HG02884 (cell line): ENCODE data around the gene WWOX.

ENCODE experiments used
- ATAC-seq: cut with Tn5 transposase; IDR thresholded peaks from one replicate; pipeline ENCODE4 v1.9.1; 2021; ENCODE audit warnings: mild to moderate bottlenecking, moderate library complexity; ENCODE audit not compliant: unreplicated experiment

The WWOX gene

DNA sequence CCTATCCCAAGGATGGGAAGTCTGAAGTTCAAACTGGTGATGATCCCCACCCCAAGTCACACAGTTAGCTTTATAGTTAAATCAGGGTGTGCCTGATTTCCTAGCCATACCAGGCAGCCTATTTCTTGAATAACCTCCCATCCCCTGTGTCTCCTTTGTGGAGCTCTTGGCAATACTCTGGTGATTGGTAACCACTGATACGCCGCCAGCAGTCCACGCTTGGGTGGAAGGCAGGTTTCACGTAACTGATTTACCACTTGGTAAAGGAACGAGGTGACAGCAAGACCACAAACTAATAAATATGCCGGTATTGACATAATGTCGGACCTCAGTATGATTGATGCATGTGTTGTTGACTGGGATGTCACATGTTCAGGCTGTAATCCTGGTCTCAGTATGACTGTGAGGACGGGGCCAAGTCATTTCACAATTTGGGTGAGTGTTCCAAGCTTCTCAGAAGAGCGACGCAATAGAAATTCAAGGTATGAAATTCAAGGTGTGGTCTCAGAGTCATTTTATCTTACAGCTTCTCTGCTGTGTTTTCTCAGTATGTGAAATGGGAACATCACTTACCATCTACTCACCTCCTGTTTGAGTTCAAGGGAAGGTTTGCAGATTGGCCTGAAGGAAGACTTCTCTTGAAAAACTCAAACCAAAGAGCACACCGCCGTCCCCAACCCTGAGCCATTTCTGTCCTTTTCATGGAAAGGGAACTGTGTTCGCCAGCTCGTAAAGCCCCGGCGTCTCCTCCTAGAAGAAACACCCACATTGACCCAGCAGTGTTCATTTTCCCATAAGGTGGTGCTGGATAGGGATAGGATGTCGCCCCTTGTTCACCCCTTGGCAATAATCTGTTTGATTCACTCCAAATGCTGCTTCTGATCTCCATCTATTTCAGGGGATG is 678.9 kb downstream of the WWOX start:
- ATAC-seq: no peak

DNA sequence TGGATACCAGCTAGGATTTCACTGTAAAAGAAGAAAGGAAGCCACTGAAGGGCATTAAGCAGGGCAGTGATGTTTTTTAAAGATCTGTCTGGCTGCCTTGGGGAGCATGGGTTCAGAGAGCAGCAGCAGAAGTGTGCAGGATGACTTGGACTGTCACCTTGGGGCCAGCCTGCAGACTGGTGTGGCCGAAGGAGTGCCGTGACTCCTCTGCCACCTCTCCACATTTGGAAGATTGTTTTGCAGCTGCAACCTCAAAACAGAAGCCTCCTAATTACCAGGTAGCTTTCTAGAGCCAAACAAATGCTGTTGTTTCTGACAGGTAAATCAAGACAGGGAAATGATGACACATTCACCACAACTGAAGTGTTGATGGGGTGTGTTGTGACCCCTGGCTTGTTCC is 681.4 kb downstream of the WWOX start:
- ATAC-seq: no peak

- ATAC-seq: no peak
Measured at GRCh38 chr16:78782572-78782971, 683.1 kb downstream of the WWOX start.

DNA sequence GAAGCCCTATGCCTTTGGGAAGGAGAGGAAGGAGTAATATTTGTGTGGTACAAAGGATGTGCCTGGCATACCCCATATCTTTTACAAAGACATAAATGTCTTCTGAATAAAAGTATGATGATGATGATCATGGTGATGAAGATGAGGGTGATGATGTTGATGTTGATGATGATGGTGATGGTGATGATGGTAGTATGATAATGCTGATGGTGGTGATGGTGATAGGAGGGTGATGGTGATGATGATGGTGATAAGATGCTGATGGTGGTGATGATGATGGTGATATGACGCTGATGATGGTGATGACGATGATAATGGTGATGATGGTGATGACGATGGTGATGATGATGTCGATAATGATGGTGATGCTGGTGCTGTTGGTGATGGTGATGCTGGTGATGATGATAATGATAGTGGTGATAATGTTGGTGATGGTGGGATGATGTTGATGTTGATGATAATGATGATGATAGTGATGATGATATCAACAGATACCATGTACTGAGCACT is 684.2 kb downstream of the WWOX start:
- ATAC-seq: no peak

GRCh38 chr16:78784771-78785170 is 685.3 kb downstream of the WWOX start:
- no peak for ATAC-seq

- ATAC-seq: no peak
Measured at GRCh38 chr16:78785218-78785617, 685.8 kb downstream of the WWOX start.

GRCh38 chr16:78786635-78787034 is 687.2 kb downstream of the WWOX start:
- ATAC-seq: no peak

GRCh38 chr16:78788276-78788675 is 688.8 kb downstream of the WWOX start:
- ATAC-seq: no peak

DNA sequence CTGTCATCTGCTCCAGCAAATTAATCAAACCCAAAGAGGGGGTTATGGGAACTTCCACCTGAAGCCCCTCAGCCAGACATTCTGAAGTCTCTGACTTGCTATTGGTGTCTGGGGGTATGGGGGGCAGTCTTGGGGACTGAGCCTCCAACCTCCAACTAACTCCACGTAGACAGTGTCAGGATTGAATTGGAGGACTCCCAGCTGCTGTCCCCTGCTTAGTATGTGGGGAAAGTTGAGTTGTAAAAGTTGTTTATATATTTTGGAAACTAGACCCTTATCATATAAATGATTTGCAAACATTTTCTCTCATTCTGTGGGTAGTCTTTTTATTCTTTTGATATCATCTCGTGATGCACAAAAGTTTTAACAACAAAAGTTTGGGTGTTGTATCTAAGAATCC is 689.2 kb downstream of the WWOX start:
- no peak for ATAC-seq

DNA sequence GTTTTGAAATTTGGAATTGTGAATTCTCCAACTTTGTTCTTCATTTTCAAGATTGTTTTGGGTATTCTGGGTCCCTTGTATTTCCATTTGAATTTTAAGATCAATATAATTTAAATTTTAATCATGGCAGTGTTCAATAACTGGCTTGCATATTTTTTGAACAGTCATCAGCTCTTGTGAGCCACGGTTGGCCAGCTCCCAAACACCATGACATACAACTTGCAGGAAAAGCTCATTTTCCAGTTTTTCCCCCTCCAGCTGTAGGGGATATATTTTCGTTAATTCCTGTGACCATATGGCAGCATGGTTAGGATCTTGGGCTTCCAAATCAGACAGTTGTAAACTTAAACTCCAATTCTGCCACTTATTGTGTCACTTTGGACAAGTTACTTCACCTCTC is 690.1 kb downstream of the WWOX start:
- no peak for ATAC-seq

- ATAC-seq: no peak
Measured at GRCh38 chr16:78791011-78791410, 691.6 kb downstream of the WWOX start.

- no peak for ATAC-seq
Measured at GRCh38 chr16:78791926-78792325, 692.5 kb downstream of the WWOX start.

GRCh38 chr16:78792952-78793351 is 693.5 kb downstream of the WWOX start:
- no peak for ATAC-seq

GRCh38 chr16:78794581-78795250 is 695.3 kb downstream of the WWOX start:
- ATAC-seq: no peak

DNA sequence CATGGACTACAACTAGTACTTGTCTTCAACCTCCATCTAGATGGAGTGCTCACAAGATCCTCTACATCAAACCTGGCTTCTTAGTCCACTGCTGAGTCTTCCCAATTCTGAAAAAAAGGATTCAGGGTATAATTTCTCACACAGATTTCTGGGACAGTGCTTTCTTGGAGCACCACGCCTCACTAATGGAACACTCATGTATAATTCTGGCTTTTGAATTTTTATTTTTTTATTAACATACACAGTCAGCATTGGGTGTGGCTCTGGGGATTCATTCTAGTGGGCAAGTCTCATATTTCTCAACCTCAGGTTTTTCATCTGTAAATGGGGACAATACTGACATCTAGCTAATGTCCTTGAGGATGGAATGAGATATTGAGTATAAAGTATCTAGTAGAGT is 696.0 kb downstream of the WWOX start:
- ATAC-seq: no peak

DNA sequence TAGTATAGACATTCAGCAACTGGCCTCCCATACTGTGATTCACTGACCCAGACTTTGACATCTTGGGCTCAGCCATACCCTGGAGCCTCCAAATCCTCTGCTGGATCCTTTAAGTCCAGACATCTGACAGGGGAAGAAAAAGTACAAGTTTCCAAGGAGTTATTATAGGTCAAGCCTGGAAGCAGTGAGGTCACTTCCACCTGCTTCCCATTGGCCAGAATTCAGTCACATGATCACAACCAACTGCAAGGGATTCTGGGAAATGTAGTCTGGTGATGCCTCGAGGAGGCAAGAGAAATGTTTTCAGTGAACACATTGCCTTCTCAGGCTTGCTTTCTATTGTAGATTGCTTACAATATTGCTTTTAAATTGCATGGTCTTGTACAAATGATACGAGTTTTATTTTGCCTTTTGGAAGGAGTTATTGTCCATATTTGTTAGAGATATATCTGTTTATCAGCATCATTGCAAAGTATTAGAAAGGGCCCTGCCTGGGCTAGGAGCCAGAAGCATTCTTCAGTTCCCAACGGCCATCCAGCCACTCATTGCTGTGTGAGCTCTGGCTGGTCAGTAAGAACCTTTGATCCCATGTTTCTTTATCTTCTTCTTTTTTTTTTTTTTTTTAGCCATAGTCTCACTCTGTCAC is 696.9 kb downstream of the WWOX start:
- ATAC-seq: no peak

DNA sequence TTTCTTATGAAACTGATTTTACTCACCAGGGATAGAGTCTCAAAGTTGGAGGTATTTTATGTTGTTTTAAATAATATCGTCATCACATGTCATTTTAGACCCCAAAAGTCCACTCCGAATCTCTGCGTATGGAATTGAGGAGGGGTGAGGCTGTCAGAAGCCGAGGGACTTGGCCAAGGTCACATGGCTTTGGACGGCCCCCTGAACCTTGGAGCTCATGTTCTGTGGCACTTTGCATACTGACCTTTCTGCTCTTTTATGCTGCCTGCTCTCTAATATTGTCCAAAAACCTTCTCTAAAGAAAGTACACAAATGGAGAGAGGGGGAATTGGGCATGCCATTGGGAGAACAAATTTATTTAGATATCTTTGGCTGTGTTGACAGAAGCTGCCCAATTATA is 700.0 kb downstream of the WWOX start:
- ATAC-seq: no peak

GRCh38 chr16:78800523-78800922 is 701.1 kb downstream of the WWOX start:
- ATAC-seq: no peak

DNA sequence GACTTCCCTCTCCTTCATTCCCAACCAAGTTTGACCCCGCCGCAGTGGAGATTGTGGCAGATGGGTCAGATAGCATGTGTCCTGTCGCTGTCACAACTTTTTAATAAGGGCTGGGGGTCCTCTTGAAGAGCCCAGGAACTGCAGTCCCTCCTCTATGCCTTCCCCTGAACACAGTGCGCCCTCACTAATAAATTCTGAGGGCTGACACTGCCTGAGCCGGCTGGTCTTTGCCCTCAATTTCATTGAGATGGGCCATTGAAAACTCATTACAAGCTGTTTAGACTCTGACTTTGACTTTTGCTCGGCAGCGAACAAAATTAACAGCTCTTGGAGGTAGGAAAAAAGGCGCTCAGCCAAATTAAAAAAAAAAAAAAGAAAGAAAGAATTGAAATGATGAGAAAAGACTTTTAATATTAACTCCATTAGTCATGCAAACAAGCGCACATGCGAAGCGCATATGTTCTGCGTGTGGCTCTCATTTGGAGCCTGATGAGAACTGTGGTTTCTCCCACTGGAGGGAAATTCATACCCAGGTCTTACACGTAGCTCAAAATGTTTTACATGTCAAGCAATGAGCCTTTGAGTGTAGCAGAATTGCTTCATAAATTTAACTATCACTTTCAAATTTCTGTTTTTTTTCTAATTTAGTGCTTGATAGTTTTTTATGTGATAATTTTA is 704.7 kb downstream of the WWOX start:
- ATAC-seq: no peak

GRCh38 chr16:78805556-78805955 is 706.1 kb downstream of the WWOX start:
- ATAC-seq: no peak

- no peak for ATAC-seq
Measured at GRCh38 chr16:78811247-78811646, 711.8 kb downstream of the WWOX start.
